SK-N-SH (cell line): Measurements from ENCODE around the gene TADA2A. TPM values are rescaled to one million over a fixed set of nuclear protein-coding genes. Genes with fewer than 3 reads are reported as not detected.

Experiments used
- CTCF ChIA-PET: fragments of 300-600, 350-600 bp; formaldehyde crosslinking; extraction: SDS; loops from one replicate; lab custom pipeline; 2021; lab: Yijun Ruan, JAX
- POLR2A ChIA-PET: fragments of 350-600 bp; sonication (Branson Sonifier 250); formaldehyde crosslinking; extraction: SDS; loops from one replicate; lab custom pipeline; 2020; ENCODE audit warnings: antibody characterized with exemption, inconsistent platforms; lab: Yijun Ruan, JAX
- DNase-seq: peaks from one replicate; pipeline ENCODE4 v3.0.0; 2012
- H2AFZ ChIP-seq: fragments of 200-600 bp; sonication (generic); 2 replicates; pipeline ENCODE4 v1.8.1; 2016; ENCODE audit warnings: antibody characterized with exemption, mild to moderate bottlenecking, low read depth
- H3F3A ChIP-seq: fragments of 200-600 bp; sonication (generic); replicated peaks from 2 replicates; pipeline ENCODE3; 2016; ENCODE audit warnings: antibody characterized with exemption, mild to moderate bottlenecking; ENCODE audit not compliant: insufficient read depth
- H3K27ac ChIP-seq, 2 experiments: fragments of 200-500 bp in 1 of 2; fragments of 200-600 bp in 1 of 2; sonication (Bioruptor generic) in 1 of 2; sonication (generic), shearing (Covaris generic) in 1 of 2; 2 replicates each; pipeline versions ENCODE4 v1.5.1 to v1.6.1; 2014 to 2016; ENCODE audit warnings: low read depth in 2 of 2, inconsistent platforms in 1 of 2, low read length in 1 of 2, mild to moderate bottlenecking in 1 of 2, mixed read lengths in 1 of 2
- H3K27me3 ChIP-seq: fragments of 200-600 bp; sonication (generic), shearing (Covaris generic); 2 replicates; pipeline ENCODE4 v1.6.1; 2016; ENCODE audit warnings: mixed run types; ENCODE audit not compliant: insufficient read depth
- H3K36me3 ChIP-seq, 2 experiments: fragments of 200-500 bp in 1 of 2; fragments of 200-600 bp in 1 of 2; sonication (Bioruptor generic) in 1 of 2; sonication (generic) in 1 of 2; replicated peaks in 1 of 2; 2 replicates each; pipeline versions ENCODE3 to v1.5.1; 2014 to 2016; ENCODE audit warnings: low read length in 1 of 2, mild to moderate bottlenecking in 1 of 2; ENCODE audit not compliant: insufficient read depth in 2 of 2, control insufficient read depth in 1 of 2
- H3K4me1 ChIP-seq, 2 experiments: fragments of 200-500 bp in 1 of 2; fragments of 200-600 bp in 1 of 2; sonication (Bioruptor generic) in 1 of 2; sonication (generic), shearing (Covaris generic) in 1 of 2; 2 replicates each; pipeline versions ENCODE4 v1.5.1 to v1.6.1; 2014 to 2016; ENCODE audit warnings: low read depth in 1 of 2, low read length in 1 of 2, mixed run types in 1 of 2; ENCODE audit not compliant: insufficient read depth in 2 of 2, control insufficient read depth in 1 of 2
- H3K4me2 ChIP-seq: fragments of 200-600 bp; sonication (generic), shearing (Covaris generic); 2 replicates; pipeline ENCODE4 v1.6.1; 2017; ENCODE audit warnings: mixed run types
- H3K4me3 ChIP-seq, 2 experiments: fragments of 200-500 bp in 1 of 2; fragments of 200-600 bp in 1 of 2; sonication (Bioruptor generic) in 1 of 2; sonication (generic), shearing (Covaris generic) in 1 of 2; 2 replicates each; pipeline versions ENCODE4 v1.5.1 to v1.8.1; 2014 to 2016; ENCODE audit warnings: low read depth in 2 of 2, inconsistent platforms in 1 of 2, low read length in 1 of 2, mild to moderate bottlenecking in 1 of 2, mixed read lengths in 1 of 2, moderate library complexity in 1 of 2
- H3K79me2 ChIP-seq: fragments of 200-600 bp; sonication (generic); 2 replicates; pipeline ENCODE4 v1.8.1; 2017; ENCODE audit warnings: mild to moderate bottlenecking; ENCODE audit not compliant: insufficient read depth
- H3K9ac ChIP-seq: fragments of 200-600 bp; sonication (generic); 2 replicates; pipeline ENCODE4 v1.6.1; 2017; ENCODE audit warnings: mixed run types
- H3K9me2 ChIP-seq: fragments of 200-600 bp; sonication (generic); 2 replicates; pipeline ENCODE4 v1.6.1; 2017; ENCODE audit warnings: mixed run types
- H3K9me3 ChIP-seq: fragments of 200-600 bp; sonication (generic); 2 replicates; pipeline ENCODE4 v1.6.1; 2017; ENCODE audit warnings: mixed run types, mild to moderate bottlenecking, moderate library complexity
- H4K20me1 ChIP-seq: fragments of 200-600 bp; sonication (generic); 2 replicates; pipeline ENCODE4 v1.6.1; 2017; ENCODE audit warnings: mild to moderate bottlenecking, mixed run types; ENCODE audit not compliant: insufficient read depth
- CHD2 ChIP-seq: fragments of 150-350 bp; IDR thresholded peaks from 2 replicates; pipeline ENCODE4 v1.6.1; 2018; ENCODE audit warnings: low read length; ENCODE audit not compliant: partially characterized antibody
- ELF1 ChIP-seq: IDR thresholded peaks from 2 replicates; pipeline ENCODE4 v1.4.0; 2012
- EP300 ChIP-seq, 2 experiments: IDR thresholded peaks; 2 replicates each; pipeline versions ENCODE4 v1.4.0 to v1.6.1; 2012; ENCODE audit warnings: borderline replicate concordance in 1 of 2, low read depth in 1 of 2, low read length in 1 of 2
- FOXM1 ChIP-seq: IDR thresholded peaks from 2 replicates; pipeline ENCODE4 v1.4.0; 2012; ENCODE audit warnings: low read depth, mild to moderate bottlenecking
- GABPA ChIP-seq: IDR thresholded peaks from 2 replicates; pipeline ENCODE4 v1.4.0; 2012; ENCODE audit warnings: low read depth, mild to moderate bottlenecking
- GATA2 ChIP-seq: sonication (generic); formaldehyde crosslinking; IDR thresholded peaks from 2 replicates; pipeline ENCODE4 v1.5.0; 2020; ENCODE audit warnings: mild to moderate bottlenecking, missing genetic modification reagents
- JUND ChIP-seq: IDR thresholded peaks from 2 replicates; pipeline ENCODE4 v1.4.0; 2012
- MEF2A ChIP-seq: IDR thresholded peaks from 2 replicates; pipeline ENCODE4 v1.4.0; 2012; ENCODE audit warnings: low read depth, borderline replicate concordance
- NFIC ChIP-seq: IDR thresholded peaks from 2 replicates; pipeline ENCODE4 v1.4.0; 2012; ENCODE audit warnings: borderline replicate concordance
- REST ChIP-seq: IDR thresholded peaks from 2 replicates; pipeline ENCODE4 v1.6.1; 2012; ENCODE audit warnings: mild to moderate bottlenecking, low read depth, low read length, moderate library complexity
- RFX5 ChIP-seq: IDR thresholded peaks from 2 replicates; pipeline ENCODE4 v1.6.1; 2012; ENCODE audit warnings: mild to moderate bottlenecking, improper control_type of control experiment, low read length
- RXRA ChIP-seq: IDR thresholded peaks from 2 replicates; pipeline ENCODE4 v1.4.0; 2012; ENCODE audit warnings: low read depth, mild to moderate bottlenecking, borderline replicate concordance
- SMC3 ChIP-seq: IDR thresholded peaks from 2 replicates; pipeline ENCODE4 v1.6.1; 2012; ENCODE audit warnings: low read depth, low read length, improper control_type of control experiment
- WGBS: methylation state at CpG from one replicate; pipeline ENCODE4 v1.1.6; 2017; ENCODE audit warnings: low lambda C conversion rate; 5-methylcytosine and 5-hydroxymethylcytosine counted together
- polyA plus RNA-seq, 3 experiments: library from polyadenylated mRNA; depleted of rRNA; stranded (reverse); fragments of >200 nt; gene quantifications; 2 replicates each; pipeline ENCODE4 v1.2.3, GENCODE V29; 2012
- TF ChIP-seq, protein P1 (sequence below): IDR thresholded peaks from 2 replicates; pipeline ENCODE4; 2012

The TADA2A gene
- polyA plus RNA-seq, 1 of the 3 experiments (the other 2 are of a cell fraction): 9.7 TPM

DNA sequence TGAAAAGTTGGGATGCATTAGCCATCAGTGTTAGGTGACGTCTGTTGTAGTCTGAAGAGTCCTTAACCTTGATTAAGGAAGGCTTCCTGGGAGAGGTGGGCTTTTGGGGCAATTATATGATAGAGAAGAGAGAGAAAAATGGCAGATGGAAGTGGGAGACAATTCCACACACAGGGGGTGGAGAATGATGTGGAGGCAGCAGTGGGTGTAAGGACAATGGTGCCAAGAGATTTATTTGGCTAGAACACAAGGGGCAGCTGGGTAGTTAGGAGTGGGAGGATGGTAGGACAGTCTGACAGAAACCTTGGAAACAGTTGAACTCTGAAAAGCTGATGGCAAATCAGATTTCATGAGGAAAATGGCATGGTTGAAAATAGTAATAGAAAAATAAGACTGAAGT is 72.3 kb downstream of the TADA2A start:
- no peaks in the 10 kb centered on the region for H3K9me2 ChIP-seq
- H3K79me2 ChIP-seq: no peaks in the 10 kb centered on the region
- ChIA-PET CTCF (no interaction called here), POLR2A (no interaction called here)
- H3F3A ChIP-seq: peaks cover 9% of the 10 kb centered on the region
- H3K27me3 ChIP-seq: no peaks in the 10 kb centered on the region
- DNase-seq: no peak
- TF ChIP-seq, protein P1, sequence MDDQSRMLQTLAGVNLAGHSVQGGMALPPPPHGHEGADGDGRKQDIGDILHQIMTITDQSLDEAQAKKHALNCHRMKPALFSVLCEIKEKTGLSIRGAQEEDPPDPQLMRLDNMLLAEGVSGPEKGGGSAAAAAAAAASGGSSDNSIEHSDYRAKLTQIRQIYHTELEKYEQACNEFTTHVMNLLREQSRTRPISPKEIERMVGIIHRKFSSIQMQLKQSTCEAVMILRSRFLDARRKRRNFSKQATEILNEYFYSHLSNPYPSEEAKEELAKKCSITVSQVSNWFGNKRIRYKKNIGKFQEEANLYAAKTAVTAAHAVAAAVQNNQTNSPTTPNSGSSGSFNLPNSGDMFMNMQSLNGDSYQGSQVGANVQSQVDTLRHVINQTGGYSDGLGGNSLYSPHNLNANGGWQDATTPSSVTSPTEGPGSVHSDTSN: no peak
- no peak for TF ChIP-seq JUND
- no peak for TF ChIP-seq EP300 (IDR thresholded peaks at IDR 0.05; ENCODE audit: borderline replicate concordance in 1 of 2, low read depth in 1 of 2, low read length in 1 of 2)
- no peak overlapping the region for H3K9ac ChIP-seq
- H3K36me3 ChIP-seq: peaks cover 39 to 55% of the 10 kb centered on the region in 2 experiments
- no peak overlapping the region for H3K4me3 ChIP-seq
- H3K9me3 ChIP-seq: no peaks in the 10 kb centered on the region
- no peaks in the 10 kb centered on the region for H4K20me1 ChIP-seq
- no peak overlapping the region for H3K27ac ChIP-seq
- H3K4me1 ChIP-seq: peaks cover 8 to 13% of the 10 kb centered on the region in 2 experiments; a peak in 2 of 4 replicates
- no peak overlapping the region for H2AFZ ChIP-seq
- 100% methylated on average over 1 of the region's 1 CpG for WGBS
- no peak overlapping the region for H3K4me2 ChIP-seq

DNA sequence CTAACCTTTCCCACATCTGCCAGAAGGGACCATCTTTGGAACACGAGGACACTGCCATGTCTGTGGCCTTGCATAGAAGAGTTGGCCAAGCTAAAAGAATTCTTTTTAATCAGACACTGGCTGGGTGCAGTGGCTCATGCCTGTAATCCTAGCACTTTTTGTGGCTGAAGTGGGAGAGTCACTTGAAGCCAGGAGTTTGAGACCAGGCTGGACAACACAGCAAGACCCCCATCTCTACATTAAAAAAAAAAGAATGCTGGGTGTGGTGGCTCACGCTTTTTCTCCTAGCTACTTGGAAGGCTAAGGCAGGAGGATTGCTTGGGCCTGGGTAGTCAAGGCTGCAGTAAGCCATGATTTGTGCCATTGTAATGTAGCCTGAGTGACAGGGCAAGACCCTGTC is 73.7 kb downstream of the TADA2A start:
- Histone ChIP-seq H2AFZ (no peak overlapping the region), H3K27ac (no peak overlapping the region), H3K36me3 (peaks cover 30 to 45% of the 10 kb centered on the region in 2 experiments), H3K4me1 (peaks cover 8 to 13% of the 10 kb centered on the region in 2 experiments; a peak in 2 of 4 replicates), H3K79me2 (no peaks in the 10 kb centered on the region), H3K4me2 (no peak overlapping the region), H3K9me3 (no peaks in the 10 kb centered on the region), H3K4me3 (no peak overlapping the region), H3K27me3 (no peaks in the 10 kb centered on the region), H3K9me2 (no peaks in the 10 kb centered on the region), H4K20me1 (no peaks in the 10 kb centered on the region), H3K9ac (no peak overlapping the region), H3F3A (peaks cover 7% of the 10 kb centered on the region)
- POLR2A ChIA-PET: interaction anchor here (0.7 kb wide), 1 partner anchor 42 kb away, joined by 5 read pairs; no protein-coding TSS in a partner anchor
- no peak for DNase-seq
- CTCF ChIA-PET: interaction anchor here (1.1 to 1.3 kb wide), 2 partner anchors 47 to 58 kb away, joined by 3 read pairs; no protein-coding TSS in a partner anchor
- TF ChIP-seq ELF1: no peak
- no peak for TF ChIP-seq SMC3
- TF ChIP-seq CHD2: no peak
- no peak for TF ChIP-seq GATA2 (CRISPR knock-in tag)
- TF ChIP-seq RXRA: no peak
- TF ChIP-seq RFX5: no peak
- TF ChIP-seq, protein P1: no peak
- no peak for TF ChIP-seq FOXM1
- no peak for TF ChIP-seq JUND
- no peak for TF ChIP-seq MEF2A
- no peak for TF ChIP-seq REST
- TF ChIP-seq GABPA: no peak
- TF ChIP-seq EP300 (IDR thresholded peaks at IDR 0.05; ENCODE audit: borderline replicate concordance in 1 of 2, low read depth in 1 of 2, low read length in 1 of 2): no peak
- no peak for TF ChIP-seq NFIC
- 96% methylated on average over 2 of the region's 2 CpGs for WGBS
